ENCODE results near the gene GMDS. TPM values are rescaled to one million over a fixed set of nuclear protein-coding genes. Genes with fewer than 3 reads are reported as not detected.

The GMDS gene
- total RNA-seq, 1 experiment from 2014 or later: 31.1 TPM

GRCh38 chr6:1664329-1664728 is 581.1 kb downstream of the GMDS start:
- no TSS peak for BruUV-seq (replicated peaks)
- Mint-ChIP-seq H3K9me3 (ENCODE audit: unreplicated experiment) (no peaks in the 10 kb centered on the region), H3K27ac (ENCODE audit: unreplicated experiment) (no peak overlapping the region), H3K27me3 (ENCODE audit: insufficient read depth, unreplicated experiment) (no peaks in the 10 kb centered on the region), H3K36me3 (ENCODE audit: insufficient read depth, unreplicated experiment) (no peaks in the 10 kb centered on the region), H3K4me1 (ENCODE audit: low read depth, unreplicated experiment) (no peaks in the 10 kb centered on the region), H3K4me3 (ENCODE audit: unreplicated experiment) (no peak overlapping the region)
- intact Hi-C loops (cut with micrococcal nuclease; ENCODE audit: unreplicated experiment): no loop called here
- no peaks in the 10 kb centered on the region for H3K9me3 ChIP-seq
- DNase-seq: no peak
- no peaks in the 10 kb centered on the region for H3K4me1 ChIP-seq
- CTCF ChIA-PET: no interaction called here
- POLR2A ChIA-PET: no interaction called here
- no peaks in the 10 kb centered on the region for H3K27me3 ChIP-seq (replicated peaks; ENCODE audit: control insufficient read depth, insufficient read depth, low read length)
- TF ChIP-seq CTCF (IDR thresholded peaks at IDR 0.05; ENCODE audit: insufficient read depth in 1 of 2, low read depth in 1 of 2, low read length in 1 of 2, severe bottlenecking in 1 of 2, unreplicated experiment in 1 of 2): no peak
- no peaks in the 10 kb centered on the region for H3K36me3 ChIP-seq (ENCODE audit: control insufficient read depth, insufficient read depth, low read length)
- H3K4me3 ChIP-seq (ENCODE audit: low read depth, low read length): no peak overlapping the region

GRCh38 chr6:1663511-1663910 is 581.9 kb downstream of the GMDS start:
- no peak for TF ChIP-seq CTCF (IDR thresholded peaks at IDR 0.05; ENCODE audit: insufficient read depth in 1 of 2, low read depth in 1 of 2, low read length in 1 of 2, severe bottlenecking in 1 of 2, unreplicated experiment in 1 of 2)
- BruUV-seq (replicated peaks): no TSS peak
- Mint-ChIP-seq H3K36me3 (ENCODE audit: insufficient read depth, unreplicated experiment) (no peaks in the 10 kb centered on the region), H3K27me3 (ENCODE audit: insufficient read depth, unreplicated experiment) (no peaks in the 10 kb centered on the region), H3K27ac (ENCODE audit: unreplicated experiment) (no peak overlapping the region), H3K4me3 (ENCODE audit: unreplicated experiment) (no peak overlapping the region), H3K4me1 (ENCODE audit: low read depth, unreplicated experiment) (no peaks in the 10 kb centered on the region), H3K9me3 (ENCODE audit: unreplicated experiment) (no peaks in the 10 kb centered on the region)
- POLR2A ChIA-PET: no interaction called here
- intact Hi-C loops (cut with micrococcal nuclease; ENCODE audit: unreplicated experiment): no loop called here
- H3K36me3 ChIP-seq (ENCODE audit: control insufficient read depth, insufficient read depth, low read length): no peaks in the 10 kb centered on the region
- H3K9me3 ChIP-seq: no peaks in the 10 kb centered on the region
- H3K4me3 ChIP-seq (ENCODE audit: low read depth, low read length): no peak overlapping the region
- CTCF ChIA-PET: no interaction called here
- no peak for DNase-seq
- H3K27me3 ChIP-seq (replicated peaks; ENCODE audit: control insufficient read depth, insufficient read depth, low read length): no peaks in the 10 kb centered on the region
- H3K4me1 ChIP-seq: no peaks in the 10 kb centered on the region

- Mint-ChIP-seq H3K4me1 (ENCODE audit: low read depth, unreplicated experiment) (no peaks in the 10 kb centered on the region), H3K27me3 (ENCODE audit: insufficient read depth, unreplicated experiment) (no peaks in the 10 kb centered on the region), H3K4me3 (ENCODE audit: unreplicated experiment) (no peak overlapping the region), H3K27ac (ENCODE audit: unreplicated experiment) (no peak overlapping the region), H3K36me3 (ENCODE audit: insufficient read depth, unreplicated experiment) (no peaks in the 10 kb centered on the region), H3K9me3 (ENCODE audit: unreplicated experiment) (no peaks in the 10 kb centered on the region)
- H3K27me3 ChIP-seq (replicated peaks; ENCODE audit: control insufficient read depth, insufficient read depth, low read length): no peaks in the 10 kb centered on the region
- BruUV-seq (replicated peaks): no TSS peak
- ChIA-PET POLR2A (no interaction called here), CTCF (no interaction called here)
- TF ChIP-seq CTCF (IDR thresholded peaks at IDR 0.05; ENCODE audit: insufficient read depth in 1 of 2, low read depth in 1 of 2, low read length in 1 of 2, severe bottlenecking in 1 of 2, unreplicated experiment in 1 of 2): no peak
- H3K4me1 ChIP-seq: no peaks in the 10 kb centered on the region
- no peaks in the 10 kb centered on the region for H3K36me3 ChIP-seq (ENCODE audit: control insufficient read depth, insufficient read depth, low read length)
- no peak overlapping the region for H3K4me3 ChIP-seq (ENCODE audit: low read depth, low read length)
- intact Hi-C loops (cut with micrococcal nuclease; ENCODE audit: unreplicated experiment): no loop called here
- no peak for DNase-seq
- no peaks in the 10 kb centered on the region for H3K9me3 ChIP-seq
Measured at GRCh38 chr6:1662534-1662933, 582.9 kb downstream of the GMDS start.

Data from Caco-2 (cell line).